ENCODE results near the gene ANXA11.
"Not testable (repeated sequence)": the region's sequence is repeated elsewhere in the genome, so short reads cannot be mapped to it uniquely, and the experiment has no call there.

ANXA11 gene

DNA sequence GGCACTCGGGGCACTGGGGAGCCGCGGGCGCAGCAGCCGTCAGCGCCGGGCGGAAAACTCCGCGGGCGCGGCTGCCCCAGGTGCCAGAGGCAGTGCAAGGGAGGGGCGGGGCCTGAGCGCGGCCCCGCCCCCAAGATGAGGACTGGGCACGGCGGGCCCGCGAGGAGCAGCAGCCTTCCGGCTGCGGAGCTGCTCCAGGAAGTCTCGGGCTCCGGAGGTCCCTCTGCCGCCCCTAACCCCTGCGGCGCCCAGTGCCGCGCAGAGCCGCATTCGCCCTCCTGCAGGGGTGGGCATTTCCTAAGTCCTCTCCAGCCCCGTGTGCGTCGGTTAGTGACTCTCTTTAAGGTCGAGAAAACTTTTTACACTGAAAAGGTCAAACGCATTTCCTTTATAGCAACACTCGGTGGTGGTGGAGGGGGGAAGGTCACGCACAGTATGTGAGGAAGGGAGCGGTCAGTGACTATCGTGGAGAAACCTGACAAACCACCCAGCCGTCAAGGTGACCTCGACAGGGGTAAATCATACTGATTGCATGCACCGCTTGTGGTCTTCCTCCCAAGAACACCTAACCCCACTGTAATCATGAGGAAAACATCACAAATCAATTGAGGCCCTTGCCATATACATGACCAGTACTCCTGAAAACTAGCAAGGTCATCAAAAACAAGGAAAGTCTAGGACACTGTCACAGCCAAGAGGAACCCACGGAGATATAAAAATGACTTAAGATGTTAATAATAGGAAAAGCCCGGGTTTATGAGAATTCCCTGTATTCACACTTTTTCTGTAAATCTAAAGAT lies at the start of gene ANXA11:
Gene ANXA11 (minus strand): TSS at position 61 of the 800 bp plus-strand sequence. CDS start 32,676 bp downstream, outside the sequence.
- H3K36me3 Mint-ChIP-seq, result peaks cover 5% of the 10 kb centered on the region
- H3K9me3 Mint-ChIP-seq, result no peaks in the 10 kb centered on the region
- no peaks in the 10 kb centered on the region for H3K27me3 Mint-ChIP-seq
- peaks cover 55% of the 10 kb centered on the region for H3K4me1 Mint-ChIP-seq
- peak within 1 kb of the TSS; percentile 96 for H3K4me3 Mint-ChIP-seq
- peak within 1 kb of the TSS; percentile 96 for H3K27ac Mint-ChIP-seq

DNA sequence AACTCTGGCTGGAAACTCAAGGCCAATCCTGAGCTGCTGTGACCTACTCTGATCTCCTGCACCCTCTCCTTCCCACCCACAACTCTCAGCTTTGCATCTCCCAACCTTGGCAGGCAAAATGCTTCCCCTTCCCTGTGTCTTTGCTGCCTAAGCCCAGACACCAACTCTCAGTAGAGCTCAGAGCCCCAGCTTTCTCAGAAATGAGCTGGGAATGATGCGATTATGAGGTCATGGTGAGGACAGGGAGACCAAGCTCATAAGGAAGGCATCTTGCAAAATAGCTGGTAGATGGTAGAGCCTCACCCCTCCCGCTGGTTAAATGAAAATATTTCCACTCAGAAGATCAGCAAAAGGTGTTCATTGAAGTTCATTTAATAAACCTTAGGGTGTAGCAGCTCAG lies 49.4 kb upstream of the ANXA11 start:
- not testable (repeated sequence) for H3K27me3 Mint-ChIP-seq, H3K36me3 Mint-ChIP-seq, H3K4me1 Mint-ChIP-seq, H3K9me3 Mint-ChIP-seq, H3K4me3 Mint-ChIP-seq, H3K27ac Mint-ChIP-seq

DNA sequence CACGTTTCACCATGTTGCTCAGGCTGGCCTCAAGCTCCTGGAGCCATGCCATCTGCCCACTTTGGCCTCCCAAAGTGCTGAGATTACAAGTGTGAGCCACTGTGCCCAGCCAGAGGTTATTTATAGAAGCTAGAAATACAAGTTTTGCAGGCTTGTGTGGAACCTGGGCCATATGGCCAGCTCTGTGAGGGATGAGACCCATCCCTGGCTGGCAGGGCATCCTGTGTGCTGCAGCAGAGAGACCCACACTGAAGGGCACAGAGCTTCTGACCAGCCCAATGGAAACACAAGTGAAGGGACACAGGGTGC lies 48.6 kb upstream of the ANXA11 start:
- H3K27ac Mint-ChIP-seq, H3K4me1 Mint-ChIP-seq, H3K36me3 Mint-ChIP-seq, H3K4me3 Mint-ChIP-seq, H3K9me3 Mint-ChIP-seq, H3K27me3 Mint-ChIP-seq: not testable (repeated sequence)

- Mint-ChIP-seq H3K27me3 (no peaks in the 10 kb centered on the region), H3K9me3 (no peaks in the 10 kb centered on the region), H3K4me1 (no peaks in the 10 kb centered on the region), H3K36me3 (no peaks in the 10 kb centered on the region), H3K4me3 (no peak overlapping the region), H3K27ac (no peak overlapping the region)
These were observed 48.1 kb upstream of the ANXA11 start for GRCh38 chr10:80253266-80253962.

DNA sequence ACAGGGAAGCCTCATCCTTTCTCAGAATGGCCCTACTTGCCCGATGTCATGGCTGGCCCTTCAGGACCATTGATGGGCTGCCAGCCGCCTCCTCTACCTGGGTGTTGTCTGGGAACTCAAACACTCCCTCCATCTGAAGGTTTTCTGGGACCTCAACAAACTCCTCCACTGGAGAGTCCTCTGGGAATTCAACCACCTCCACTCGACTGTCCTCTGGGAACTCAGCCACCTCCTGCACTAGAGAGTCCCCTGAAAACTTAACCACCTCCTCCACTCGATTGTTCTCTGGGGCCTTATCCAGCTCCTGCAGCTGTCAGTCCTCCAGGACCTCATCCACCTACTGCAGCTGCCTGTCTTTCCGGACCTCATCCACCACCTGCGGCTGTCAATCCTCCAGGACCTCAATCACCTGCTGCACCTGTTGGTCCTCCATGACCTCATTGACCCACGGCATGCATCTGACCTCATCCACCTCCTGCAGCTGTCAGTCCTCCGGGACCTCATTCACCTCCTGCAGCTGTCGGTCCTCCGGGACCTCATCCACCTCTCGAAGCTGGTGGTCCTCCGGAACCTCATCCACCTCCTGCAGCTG lies 47.1 kb upstream of the ANXA11 start:
- H3K27me3 Mint-ChIP-seq, result no peaks in the 10 kb centered on the region
- no peak overlapping the region for H3K27ac Mint-ChIP-seq
- no peaks in the 10 kb centered on the region for H3K4me1 Mint-ChIP-seq
- H3K9me3 Mint-ChIP-seq, result no peaks in the 10 kb centered on the region
- no peak overlapping the region for H3K4me3 Mint-ChIP-seq
- no peaks in the 10 kb centered on the region for H3K36me3 Mint-ChIP-seq

DNA sequence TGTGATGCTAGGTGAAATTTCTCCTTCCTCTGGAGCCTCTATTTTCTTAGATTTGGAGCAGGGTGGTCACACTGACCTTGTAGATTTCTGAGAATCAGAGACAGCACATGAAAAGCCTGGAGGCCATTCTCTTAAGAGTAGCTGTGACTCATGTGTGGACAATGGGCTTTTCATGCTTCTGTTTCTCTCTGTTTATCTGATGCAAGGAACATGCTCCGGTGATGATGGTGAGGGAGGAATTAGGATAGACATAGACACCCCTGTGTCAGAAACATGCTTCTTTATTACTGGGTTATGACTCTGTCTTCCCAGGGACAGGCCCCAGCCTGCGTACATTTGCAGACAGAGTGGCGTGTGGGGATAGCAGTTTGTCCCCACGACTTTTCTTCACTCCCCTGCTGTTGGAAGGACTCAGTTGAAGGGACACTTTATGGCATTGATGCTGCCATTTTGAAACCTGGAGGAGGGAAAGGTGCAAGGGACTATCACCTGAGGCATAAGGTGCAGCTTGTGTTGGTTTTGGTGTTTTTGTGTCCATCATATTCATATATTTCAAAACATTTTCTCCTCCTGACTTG lies 46.5 kb upstream of the ANXA11 start:
- H3K27ac Mint-ChIP-seq, H3K4me3 Mint-ChIP-seq, H3K9me3 Mint-ChIP-seq, H3K27me3 Mint-ChIP-seq, H3K36me3 Mint-ChIP-seq, H3K4me1 Mint-ChIP-seq: not testable (repeated sequence)

GRCh38 chr10:80250399-80250798 lies 45.1 kb upstream of the ANXA11 start:
- not testable (repeated sequence) for H3K4me1 Mint-ChIP-seq, H3K27ac Mint-ChIP-seq, H3K36me3 Mint-ChIP-seq, H3K4me3 Mint-ChIP-seq, H3K9me3 Mint-ChIP-seq, H3K27me3 Mint-ChIP-seq

DNA sequence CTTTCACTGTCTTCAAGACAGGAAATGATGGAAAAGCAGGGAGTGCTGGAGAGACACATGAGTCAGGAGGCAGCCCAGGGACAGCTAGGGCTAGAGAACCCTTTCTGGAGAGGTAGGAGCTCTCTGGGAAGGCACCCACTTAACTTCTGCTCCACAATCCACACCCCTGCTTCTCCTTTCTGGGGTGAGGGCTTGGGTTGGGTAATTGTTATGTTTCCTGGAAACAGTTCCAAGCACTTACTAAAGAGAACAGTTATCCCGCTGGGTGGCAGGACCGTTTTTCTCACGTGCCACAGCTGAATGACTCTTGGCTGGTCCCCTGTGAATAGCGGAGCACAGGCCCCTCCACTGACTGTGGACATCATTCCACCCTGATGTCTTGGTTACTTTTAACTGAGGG lies 44.6 kb upstream of the ANXA11 start:
- not testable (repeated sequence) for H3K4me1 Mint-ChIP-seq, H3K27me3 Mint-ChIP-seq, H3K9me3 Mint-ChIP-seq, H3K36me3 Mint-ChIP-seq, H3K27ac Mint-ChIP-seq, H3K4me3 Mint-ChIP-seq

DNA sequence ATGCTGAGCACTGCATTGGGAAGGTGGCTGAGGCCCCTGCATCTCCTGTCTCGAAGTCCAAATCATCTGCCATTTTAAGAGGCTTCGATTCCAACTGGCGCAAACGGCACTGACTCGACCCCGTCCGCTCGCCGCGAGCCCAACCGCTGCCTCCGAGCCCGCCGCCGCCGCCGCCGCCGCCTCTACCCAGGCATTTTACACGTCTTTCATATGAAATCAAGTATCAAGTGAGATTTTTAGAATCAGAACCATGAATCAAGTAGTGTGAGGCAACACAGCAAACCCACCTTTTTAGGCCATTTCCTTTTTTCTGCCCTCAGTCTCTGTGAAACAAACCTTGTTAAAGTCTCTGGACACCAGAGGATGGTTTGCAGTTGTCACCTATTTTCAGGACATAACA lies 42.3 kb upstream of the ANXA11 start:
- not testable (repeated sequence) for H3K4me1 Mint-ChIP-seq, H3K27ac Mint-ChIP-seq, H3K4me3 Mint-ChIP-seq, H3K9me3 Mint-ChIP-seq, H3K27me3 Mint-ChIP-seq, H3K36me3 Mint-ChIP-seq

- not testable (repeated sequence) for H3K4me3 Mint-ChIP-seq, H3K9me3 Mint-ChIP-seq, H3K27ac Mint-ChIP-seq, H3K4me1 Mint-ChIP-seq, H3K27me3 Mint-ChIP-seq, H3K36me3 Mint-ChIP-seq
These were observed 39.0 kb upstream of the ANXA11 start for GRCh38 chr10:80244371-80244770.

- H3K27ac Mint-ChIP-seq, H3K4me1 Mint-ChIP-seq, H3K9me3 Mint-ChIP-seq, H3K36me3 Mint-ChIP-seq, H3K4me3 Mint-ChIP-seq, H3K27me3 Mint-ChIP-seq: not testable (repeated sequence)
These were observed 37.0 kb upstream of the ANXA11 start for GRCh38 chr10:80242341-80242740.

DNA sequence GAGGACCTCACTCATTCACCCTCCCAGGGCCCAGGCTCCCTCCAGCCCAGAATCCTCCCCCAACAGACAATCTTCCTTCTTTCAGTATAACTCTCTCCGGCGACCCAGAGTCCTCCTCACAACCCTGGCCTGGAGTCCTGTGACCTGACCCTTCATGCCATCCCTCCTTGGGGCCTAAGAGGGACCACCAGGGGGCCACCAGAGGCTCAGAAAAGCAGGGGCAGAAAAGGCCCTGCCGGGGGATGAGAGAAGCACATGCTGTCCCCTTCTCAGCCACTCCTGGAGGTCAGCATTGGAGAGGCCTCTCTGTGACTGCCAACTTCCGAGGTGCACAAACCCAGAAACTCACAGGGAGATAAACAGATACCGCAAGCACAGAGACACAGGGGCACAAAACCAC lies 31.1 kb upstream of the ANXA11 start:
- not testable (repeated sequence) for H3K27ac Mint-ChIP-seq, H3K9me3 Mint-ChIP-seq, H3K4me1 Mint-ChIP-seq, H3K36me3 Mint-ChIP-seq, H3K27me3 Mint-ChIP-seq, H3K4me3 Mint-ChIP-seq

GRCh38 chr10:80234331-80235235 lies 29.2 kb upstream of the ANXA11 start:
- not testable (repeated sequence) for H3K4me1 Mint-ChIP-seq, H3K4me3 Mint-ChIP-seq, H3K36me3 Mint-ChIP-seq, H3K27ac Mint-ChIP-seq, H3K27me3 Mint-ChIP-seq, H3K9me3 Mint-ChIP-seq

GRCh38 chr10:80233871-80234270 lies 28.5 kb upstream of the ANXA11 start:
- not testable (repeated sequence) for H3K4me1 Mint-ChIP-seq, H3K36me3 Mint-ChIP-seq, H3K9me3 Mint-ChIP-seq, H3K4me3 Mint-ChIP-seq, H3K27me3 Mint-ChIP-seq, H3K27ac Mint-ChIP-seq

DNA sequence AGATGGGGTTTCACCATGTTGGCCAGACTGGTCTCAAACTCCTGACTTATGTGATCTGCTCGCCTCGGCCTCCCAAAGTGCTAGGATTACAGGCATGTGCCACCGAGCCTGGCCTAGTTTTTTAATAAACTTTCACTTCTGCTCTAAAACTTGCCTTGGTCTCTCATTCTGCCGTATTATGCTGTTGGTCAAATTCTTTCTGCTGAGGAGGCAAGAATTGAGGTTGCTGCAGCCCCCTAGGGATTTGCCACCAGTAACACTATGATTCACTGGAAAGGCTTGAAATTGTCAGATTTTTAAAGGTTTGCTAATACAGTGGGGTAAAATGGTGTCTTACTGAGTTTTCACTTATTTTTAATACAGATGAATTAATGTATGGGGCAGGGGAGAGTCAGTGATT lies 21.4 kb upstream of the ANXA11 start:
- not testable (repeated sequence) for H3K27me3 Mint-ChIP-seq, H3K4me3 Mint-ChIP-seq, H3K9me3 Mint-ChIP-seq, H3K27ac Mint-ChIP-seq, H3K36me3 Mint-ChIP-seq, H3K4me1 Mint-ChIP-seq

DNA sequence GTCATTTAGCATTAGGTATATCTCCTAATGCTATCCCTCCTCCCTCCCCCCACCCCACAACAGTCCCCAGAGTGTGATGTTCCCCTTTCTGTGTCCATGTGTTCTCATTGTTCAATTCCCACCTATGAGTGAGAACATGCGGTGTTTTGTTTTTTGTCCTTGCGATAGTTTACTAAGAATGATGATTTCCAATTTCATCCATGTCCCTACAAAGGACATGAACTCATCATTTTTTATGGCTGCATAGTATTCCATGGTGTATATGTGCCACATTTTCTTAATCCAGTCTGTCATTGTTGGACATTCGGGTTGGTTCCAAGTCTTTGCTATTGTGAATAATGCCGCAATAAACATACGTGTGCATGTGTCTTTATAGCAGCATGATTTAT lies 17.7 kb upstream of the ANXA11 start:
- H3K9me3 Mint-ChIP-seq, H3K27me3 Mint-ChIP-seq, H3K36me3 Mint-ChIP-seq, H3K4me3 Mint-ChIP-seq, H3K27ac Mint-ChIP-seq, H3K4me1 Mint-ChIP-seq: not testable (repeated sequence)
